HG03095 (cell line): Measurements from ENCODE around the gene CSK.
A peak's percentile ranks its signal among the peaks of the same experiment; 100 is the strongest.

ENCODE experiments used
- ATAC-seq: cut with Tn5 transposase; IDR thresholded peaks from one replicate; pipeline ENCODE4 v1.9.1; 2021; ENCODE audit warnings: moderate library complexity; ENCODE audit not compliant: unreplicated experiment

Gene CSK

GRCh38 chr15:74799856-74800558 lies 18.1 kb downstream of the CSK start:
- peak; percentile 66 for ATAC-seq

- ATAC-seq: no peak
Observed at GRCh38 chr15:74800559-74801094, 18.7 kb downstream of the CSK start.

- ATAC-seq: no peak
Observed at GRCh38 chr15:74801311-74801997, 19.6 kb downstream of the CSK start.

- ATAC-seq: no peak
Observed at GRCh38 chr15:74802290-74802689, 20.4 kb downstream of the CSK start.

- ATAC-seq: no peak
Observed at GRCh38 chr15:74802862-74803447, 21.1 kb downstream of the CSK start.

- no peak for ATAC-seq
Observed at GRCh38 chr15:74804935-74805334, 23.1 kb downstream of the CSK start.

- no peak for ATAC-seq
Observed at GRCh38 chr15:74807282-74807681, 25.4 kb downstream of the CSK start.

GRCh38 chr15:74808078-74808839 lies 26.4 kb downstream of the CSK start:
- no peak for ATAC-seq

- no peak for ATAC-seq
Observed at GRCh38 chr15:74808840-74809229, 27.0 kb downstream of the CSK start.

GRCh38 chr15:74809242-74809641 lies 27.4 kb downstream of the CSK start:
- no peak for ATAC-seq

- ATAC-seq: no peak
Observed at GRCh38 chr15:74809956-74810355, 28.1 kb downstream of the CSK start.

- no peak for ATAC-seq
Observed at GRCh38 chr15:74812533-74812932, 30.7 kb downstream of the CSK start, which contains the start of gene LMAN1L. TSS of gene LMAN1L (plus strand) at chr15:74812835. CDS start at chr15:74812855, 20 bp downstream.

GRCh38 chr15:74815121-74815934 lies 33.4 kb downstream of the CSK start:
- no peak for ATAC-seq

GRCh38 chr15:74815961-74816360 lies 34.1 kb downstream of the CSK start:
- no peak for ATAC-seq

- no peak for ATAC-seq
Observed at GRCh38 chr15:74816624-74817369, 34.9 kb downstream of the CSK start.

- no peak for ATAC-seq
Observed at GRCh38 chr15:74817370-74817737, 35.5 kb downstream of the CSK start.

- no peak for ATAC-seq
Observed at GRCh38 chr15:74820056-74820455, 38.2 kb downstream of the CSK start.

GRCh38 chr15:74821091-74821789 lies 39.4 kb downstream of the CSK start:
- ATAC-seq: peak; percentile 55

- ATAC-seq: no peak
Observed at GRCh38 chr15:74821790-74822158, 39.9 kb downstream of the CSK start.
